Inflammatory macrophage treated with lipopolysaccharide for 4 hours (primary cell): ENCODE data around the gene KLHL36.
"Not testable (repeated sequence)": the region's sequence is repeated elsewhere in the genome, so short reads cannot be mapped to it uniquely, and the experiment has no call there.

Experiments used
- DNase-seq: peaks from one replicate; pipeline ENCODE4 v3.0.0-alpha.2; 2020

KLHL36 gene

GRCh38 chr16:84673561-84673960 lies 25.2 kb downstream of the KLHL36 start:
- DNase-seq, result peak; percentile 4

GRCh38 chr16:84675423-84675822 lies 27.1 kb downstream of the KLHL36 start:
- DNase-seq, result no peak

- no peak for DNase-seq
Observed at GRCh38 chr16:84675884-84676283, 27.6 kb downstream of the KLHL36 start.

GRCh38 chr16:84677017-84677803 lies 28.9 kb downstream of the KLHL36 start:
- no peak for DNase-seq

GRCh38 chr16:84677849-84678248 lies 29.5 kb downstream of the KLHL36 start:
- DNase-seq, result no peak

- DNase-seq, result no peak
Observed at GRCh38 chr16:84678541-84678940, 30.2 kb downstream of the KLHL36 start.

- no peak for DNase-seq
Observed at GRCh38 chr16:84680165-84680842, 32.0 kb downstream of the KLHL36 start.

- no peak for DNase-seq
Observed at GRCh38 chr16:84680843-84681629, 32.7 kb downstream of the KLHL36 start.

GRCh38 chr16:84683691-84684591 lies 35.6 kb downstream of the KLHL36 start:
- DNase-seq, result no peak

GRCh38 chr16:84684592-84684965 lies 36.3 kb downstream of the KLHL36 start:
- DNase-seq, result no peak

- no peak for DNase-seq
Observed at GRCh38 chr16:84685210-84685609, 36.9 kb downstream of the KLHL36 start.

GRCh38 chr16:84686707-84687298 lies 38.5 kb downstream of the KLHL36 start:
- DNase-seq, result no peak

- DNase-seq, result peak; percentile 94
Observed at GRCh38 chr16:84687715-84688114, 39.4 kb downstream of the KLHL36 start.

GRCh38 chr16:84688163-84688562 lies 39.9 kb downstream of the KLHL36 start:
- not testable (repeated sequence) for DNase-seq

GRCh38 chr16:84689111-84689510 lies 40.8 kb downstream of the KLHL36 start:
- DNase-seq, result no peak

GRCh38 chr16:84690088-84690819 lies 41.9 kb downstream of the KLHL36 start:
- DNase-seq, result no peak

GRCh38 chr16:84692451-84693214 lies 44.3 kb downstream of the KLHL36 start:
- peak; percentile 69 for DNase-seq

- not testable (repeated sequence) for DNase-seq
Observed at GRCh38 chr16:84693869-84694268, 45.6 kb downstream of the KLHL36 start.

GRCh38 chr16:84694980-84695379 lies 46.7 kb downstream of the KLHL36 start:
- no peak for DNase-seq

GRCh38 chr16:84699147-84699711 lies 50.9 kb downstream of the KLHL36 start:
- no peak for DNase-seq
